ENCODE data around the gene DSCAM.
"Not testable (repeated sequence)": the region's sequence is repeated elsewhere in the genome, so short reads cannot be mapped to it uniquely, and the experiment has no call there.

The DSCAM gene

GRCh38 chr21:40235528-40235927 lies 611.4 kb downstream of the DSCAM start:
- DNase-seq (ENCODE audit: low read depth): no peak

- no peak for DNase-seq (ENCODE audit: low read depth)
Observed at GRCh38 chr21:40231979-40232378, 615.0 kb downstream of the DSCAM start.

GRCh38 chr21:40227096-40227495 lies 619.9 kb downstream of the DSCAM start:
- no peak for DNase-seq (ENCODE audit: low read depth)

GRCh38 chr21:40215941-40216340 lies 631.0 kb downstream of the DSCAM start:
- DNase-seq (ENCODE audit: low read depth): no peak

DNA sequence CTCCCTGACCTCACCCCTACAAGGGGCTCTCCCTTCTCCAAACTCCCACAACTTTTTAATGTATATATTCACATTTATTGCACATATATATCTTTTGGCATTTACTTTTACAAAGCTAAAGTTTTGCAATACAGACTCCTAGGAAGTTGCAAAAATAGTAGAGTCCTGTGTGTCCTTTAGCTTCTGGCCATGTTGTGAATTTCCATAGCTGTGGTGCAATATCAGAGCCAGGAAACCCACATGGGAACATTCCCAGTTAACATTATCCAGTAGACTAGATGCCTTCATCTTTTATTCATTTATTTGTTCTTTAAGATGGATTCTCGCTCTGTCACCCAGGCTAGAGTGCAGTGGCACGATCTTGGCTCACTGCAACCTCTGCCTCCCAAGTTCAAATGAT lies 636.7 kb downstream of the DSCAM start:
- no peak for DNase-seq (ENCODE audit: low read depth)

DNA sequence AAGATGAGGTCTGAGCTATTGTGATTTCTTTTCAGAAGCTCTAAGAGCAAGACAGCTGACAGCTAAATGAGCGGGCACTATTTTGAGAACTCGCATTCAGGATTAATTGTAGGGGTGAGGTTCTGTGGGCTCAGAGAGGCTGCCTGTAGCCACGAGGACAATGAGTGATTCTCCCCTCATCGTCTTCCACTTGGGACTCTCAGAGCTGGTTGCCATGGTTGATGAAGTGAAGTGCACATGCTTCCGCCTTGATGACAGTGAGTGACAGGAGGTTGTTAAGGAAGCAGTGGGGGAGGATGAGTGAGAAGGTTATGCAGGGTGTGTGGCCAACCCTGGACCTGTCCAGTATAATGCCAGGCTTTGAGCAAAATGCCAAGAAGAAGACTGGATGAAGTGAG lies 638.0 kb downstream of the DSCAM start:
- no peak for DNase-seq (ENCODE audit: low read depth)

DNA sequence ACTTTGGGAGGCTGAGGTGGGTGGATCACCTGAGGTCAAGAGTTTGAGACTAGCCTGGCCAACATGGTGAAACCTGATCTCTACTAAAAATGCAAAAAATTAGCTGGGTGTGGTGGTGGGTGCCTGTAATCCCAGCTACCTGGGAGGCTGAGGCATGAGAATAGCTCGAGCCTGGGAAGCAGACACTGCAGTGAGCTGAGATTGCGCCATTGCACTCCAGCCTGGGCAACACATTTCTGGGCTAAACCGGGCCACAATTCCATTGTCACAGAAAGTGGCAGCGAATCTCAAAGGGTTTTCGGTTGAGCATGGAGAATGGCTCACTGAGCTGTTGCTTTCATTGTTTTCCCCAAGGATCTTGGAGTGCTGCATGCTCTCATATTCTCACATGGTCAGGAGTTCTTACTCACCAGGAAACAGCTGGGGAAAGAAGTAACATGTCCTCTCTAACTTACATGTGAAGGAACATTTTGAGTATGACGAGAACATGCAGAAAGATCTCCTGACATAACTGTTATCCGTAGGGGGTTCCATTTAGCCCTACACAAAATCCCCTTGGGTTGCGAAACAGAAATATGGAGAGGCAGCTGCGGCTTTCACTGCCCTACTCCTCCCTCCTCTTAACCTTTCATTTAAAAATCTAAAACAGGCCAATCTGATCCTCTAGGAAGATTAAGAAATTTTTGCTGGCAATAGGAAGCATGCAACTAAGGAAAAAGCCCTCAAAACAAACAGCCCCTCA lies 638.6 kb downstream of the DSCAM start:
- no peak for DNase-seq (ENCODE audit: low read depth)

- no peak for DNase-seq (ENCODE audit: low read depth)
Observed at GRCh38 chr21:40200946-40201345, 646.0 kb downstream of the DSCAM start.

DNA sequence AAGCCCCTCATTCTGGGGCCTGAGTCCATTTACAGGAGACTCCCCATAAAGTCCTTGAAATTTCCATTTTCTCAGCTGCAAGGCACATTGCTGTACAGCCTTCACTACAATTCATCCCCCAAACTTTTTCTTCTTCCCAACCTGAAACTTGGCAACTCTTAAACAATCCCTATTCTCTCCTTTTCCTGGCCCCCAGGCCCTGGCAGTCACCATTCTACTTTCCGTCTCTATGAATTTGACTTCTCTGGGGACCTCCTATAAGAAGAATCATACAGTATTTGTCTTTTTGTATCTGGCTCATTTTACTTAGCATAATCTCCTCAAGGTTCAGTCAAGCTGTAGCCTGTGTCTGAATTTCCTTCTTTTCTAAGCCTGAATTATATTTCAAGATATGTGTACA lies 646.8 kb downstream of the DSCAM start:
- DNase-seq (ENCODE audit: low read depth): no peak

DNA sequence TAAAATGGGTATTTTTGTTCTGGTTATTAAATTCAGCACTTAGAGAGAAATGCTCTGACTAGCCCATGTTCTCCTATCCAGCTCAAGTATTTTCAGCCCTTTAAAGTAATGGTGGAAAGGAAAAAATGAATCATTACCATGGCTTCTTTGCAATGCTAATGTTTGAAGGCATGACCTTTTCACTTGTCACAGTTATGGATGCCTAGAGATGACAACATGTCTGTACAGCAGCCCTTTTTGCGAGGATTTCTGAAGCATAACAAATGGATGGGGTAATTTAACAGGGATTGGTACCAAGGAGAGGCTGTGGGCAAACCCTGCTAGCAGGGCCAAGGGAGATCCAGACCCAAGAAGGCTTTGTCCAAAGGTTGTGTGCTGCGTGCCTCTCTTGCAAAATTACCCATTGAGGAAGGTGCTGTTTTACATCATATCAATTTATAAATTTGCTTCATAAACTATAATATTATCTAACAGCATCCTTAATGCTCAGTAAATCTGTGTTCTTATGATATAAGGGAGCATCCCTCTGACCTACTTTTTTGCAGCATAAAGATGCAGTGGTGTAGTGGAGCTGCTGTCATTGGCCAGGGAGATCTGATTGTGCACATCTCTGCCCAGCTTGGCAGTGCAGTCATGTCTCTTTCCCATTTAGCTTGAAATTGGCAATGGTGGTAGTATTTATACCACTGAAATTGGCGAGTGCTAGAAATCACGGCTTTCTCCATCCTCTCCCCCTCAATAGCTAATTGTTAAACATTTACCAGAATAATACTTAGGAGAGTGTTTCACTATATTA lies 652.6 kb downstream of the DSCAM start:
- DNase-seq (ENCODE audit: low read depth): no peak

GRCh38 chr21:40191616-40192015 lies 655.3 kb downstream of the DSCAM start:
- no peak for DNase-seq (ENCODE audit: low read depth)

GRCh38 chr21:40191196-40191595 lies 655.8 kb downstream of the DSCAM start:
- no peak for DNase-seq (ENCODE audit: low read depth)

GRCh38 chr21:40187946-40188654 lies 658.9 kb downstream of the DSCAM start:
- DNase-seq (ENCODE audit: low read depth): no peak

DNA sequence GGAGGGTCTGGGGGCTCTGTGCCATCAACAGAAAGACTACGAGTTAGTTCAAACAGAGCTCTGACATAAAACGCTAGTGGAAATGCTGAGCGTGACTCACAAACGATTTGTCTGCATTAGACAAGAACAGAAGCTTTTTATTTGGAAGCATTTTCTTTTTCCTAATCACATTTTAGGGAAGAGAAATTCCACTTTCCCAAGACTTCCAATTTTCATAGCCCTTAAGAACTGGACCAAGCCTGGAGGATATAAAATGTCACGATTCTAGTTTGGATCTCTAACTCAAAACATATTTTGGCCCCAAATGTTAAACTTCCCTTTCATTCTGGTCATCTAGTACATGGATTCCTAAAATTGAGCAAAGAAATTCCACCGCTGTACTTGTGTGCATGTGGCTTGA lies 659.7 kb downstream of the DSCAM start:
- no peak for DNase-seq (ENCODE audit: low read depth)

DNA sequence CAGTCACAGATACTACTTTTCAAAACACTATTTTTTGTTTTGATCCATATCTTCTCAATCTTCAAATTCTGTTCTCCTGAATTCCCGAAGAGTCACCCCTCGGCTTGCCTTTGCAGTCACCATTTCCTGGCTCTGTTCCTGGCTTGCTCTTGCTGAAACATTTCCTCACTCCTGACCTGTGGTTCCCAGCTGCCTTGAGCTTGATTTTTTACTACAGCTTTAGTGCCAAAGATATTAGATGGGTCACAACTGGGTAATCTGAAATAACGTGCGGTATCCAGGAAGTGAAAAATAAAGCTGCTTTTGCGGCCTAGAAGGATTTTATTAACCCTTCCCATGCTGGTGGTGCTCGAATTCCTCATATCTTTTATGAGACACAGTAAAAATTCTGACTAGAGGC lies 660.9 kb downstream of the DSCAM start:
- DNase-seq (ENCODE audit: low read depth): no peak

DNA sequence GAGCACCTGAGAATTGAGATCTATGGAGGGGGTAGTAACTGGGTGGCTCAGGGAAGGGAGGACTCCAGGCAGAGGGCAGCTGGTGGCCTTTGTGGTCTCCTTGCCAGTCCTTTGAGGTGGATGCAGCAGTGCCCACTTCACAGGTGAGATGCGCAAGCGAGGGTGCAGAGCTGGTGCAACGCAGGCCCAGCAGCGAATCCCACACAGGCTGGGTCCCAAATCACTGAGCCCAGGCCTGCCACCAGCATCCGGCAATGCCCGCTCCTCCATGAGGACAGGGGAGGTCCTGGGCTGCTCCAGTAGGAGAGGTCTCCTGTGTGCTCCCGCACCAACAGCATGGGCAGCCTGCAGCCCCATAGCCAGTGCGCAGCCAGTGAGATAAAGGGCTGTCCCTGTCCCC lies 661.8 kb downstream of the DSCAM start:
- DNase-seq (ENCODE audit: low read depth): no peak

GRCh38 chr21:40182491-40182890 lies 664.5 kb downstream of the DSCAM start:
- not testable (repeated sequence) for DNase-seq (ENCODE audit: low read depth)

- DNase-seq (ENCODE audit: low read depth): no peak
Observed at GRCh38 chr21:40179166-40179565, 667.8 kb downstream of the DSCAM start.

GRCh38 chr21:40178726-40179125 lies 668.2 kb downstream of the DSCAM start:
- no peak for DNase-seq (ENCODE audit: low read depth)

DNA sequence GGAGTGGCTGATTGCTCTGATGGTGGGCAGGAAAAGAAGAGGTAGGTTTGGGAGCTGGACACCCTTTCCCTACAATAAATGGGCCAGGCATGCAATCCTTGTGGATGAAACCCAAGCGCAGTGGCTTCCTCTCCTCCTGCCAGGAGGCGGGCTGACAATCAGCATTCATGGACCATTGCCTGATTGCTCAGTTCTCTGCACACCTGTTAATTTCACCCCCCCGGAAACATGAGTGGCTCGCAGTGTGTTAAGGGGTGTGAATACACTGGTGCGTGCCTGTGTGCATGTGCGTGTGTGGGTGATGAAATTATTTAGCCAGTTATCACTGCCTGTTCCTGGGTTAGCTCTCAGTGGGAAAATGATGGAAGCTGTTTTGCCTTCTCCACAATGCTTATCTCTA lies 669.0 kb downstream of the DSCAM start:
- DNase-seq (ENCODE audit: low read depth): no peak

GRCh38 chr21:40176724-40177123 lies 670.2 kb downstream of the DSCAM start:
- DNase-seq (ENCODE audit: low read depth): no peak

DNA sequence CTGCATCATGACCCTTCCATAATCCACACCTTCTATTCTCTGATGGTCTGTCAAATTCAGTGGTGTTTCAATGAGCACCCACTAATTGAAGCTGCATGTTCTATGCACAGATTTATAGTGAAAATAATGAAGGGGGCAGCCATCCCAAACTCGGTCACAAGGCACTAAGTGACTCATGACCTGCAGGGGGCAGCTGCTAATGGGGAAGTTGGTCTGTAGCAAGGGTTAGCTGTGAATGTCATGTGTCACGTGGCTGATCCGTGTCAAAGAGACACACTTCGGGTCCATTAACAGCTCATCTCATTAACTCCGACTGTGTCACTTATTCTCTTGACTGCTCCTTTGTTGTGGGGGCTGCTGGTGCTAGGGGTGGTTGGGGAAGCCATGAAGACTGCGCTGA lies 673.1 kb downstream of the DSCAM start:
- no peak for DNase-seq (ENCODE audit: low read depth)

- no peak for DNase-seq (ENCODE audit: low read depth)
Observed at GRCh38 chr21:40169971-40170370, 677.0 kb downstream of the DSCAM start.
